MCF 10A (cell line): ENCODE measurements around the gene QSOX2. TPM values are rescaled to one million over a fixed set of nuclear protein-coding genes. Genes with fewer than 3 reads are reported as not detected.

Experiments
- BruUV-seq: library from RNA; stranded (reverse); fragments of 400-500 nt; replicated peaks from 2 replicates; lab custom pipeline; 2021; lab: Mats Ljungman, UMichigan
- CTCF ChIA-PET: fragments of 300-600 bp; sonication (Branson Sonifier 250); formaldehyde crosslinking; extraction: SDS; loops from one replicate; lab custom pipeline; 2021; ENCODE audit warnings: antibody characterized with exemption, inconsistent platforms; lab: Yijun Ruan, JAX
- POLR2A ChIA-PET: fragments of 300-600, 350-650 bp; sonication (Branson Sonifier 250); formaldehyde crosslinking; extraction: SDS; loops from one replicate; lab custom pipeline; 2020; ENCODE audit warnings: antibody characterized with exemption, inconsistent platforms; lab: Yijun Ruan, JAX
- DNase-seq: peaks from one replicate; pipeline ENCODE4 v3.0.0-alpha.2; 2018; ENCODE audit not compliant: unreplicated experiment
- H3K27ac Mint-ChIP-seq: one replicate; pipeline ENCODE4 v1.8.0; 2022; ENCODE audit warnings: mild to moderate bottlenecking, low read depth, mixed read lengths; ENCODE audit not compliant: unreplicated experiment
- H3K27me3 Mint-ChIP-seq: one replicate; pipeline ENCODE4 v1.8.0; 2022; ENCODE audit warnings: mixed read lengths; ENCODE audit not compliant: insufficient read depth, unreplicated experiment
- H3K36me3 Mint-ChIP-seq: one replicate; pipeline ENCODE4 v1.8.0; 2022; ENCODE audit warnings: mild to moderate bottlenecking, moderate library complexity, mixed read lengths; ENCODE audit not compliant: insufficient read depth, unreplicated experiment
- H3K4me1 Mint-ChIP-seq: one replicate; pipeline ENCODE4 v1.8.0; 2022; ENCODE audit warnings: mixed read lengths; ENCODE audit not compliant: insufficient read depth, unreplicated experiment
- H3K4me3 Mint-ChIP-seq: one replicate; pipeline ENCODE4 v1.8.0; 2022; ENCODE audit warnings: mild to moderate bottlenecking, moderate library complexity, mixed read lengths; ENCODE audit not compliant: unreplicated experiment
- H3K9me3 Mint-ChIP-seq: one replicate; pipeline ENCODE4 v1.8.0; 2022; ENCODE audit warnings: mixed read lengths; ENCODE audit not compliant: unreplicated experiment
- intact Hi-C: fragments of 100-400 bp; cut with micrococcal nuclease; formaldehyde crosslinking; loops from 2 replicates; pipeline ENCODE4 v1.14.1; 2022
- total RNA-seq: library from RNA; stranded (reverse); gene quantifications from 2 replicates; pipeline ENCODE4 v1.2.3, GENCODE V29; 2022
- TF ChIP-seq, protein P1 (sequence below): fragments of 200-600 bp; IDR thresholded peaks from one replicate; pipeline ENCODE4 v1.8.0; 2022; ENCODE audit warnings: antibody characterized with exemption, mild to moderate bottlenecking; ENCODE audit not compliant: unreplicated experiment

The QSOX2 gene
- total RNA-seq, 1 experiment from 2014 or later: 27.7 TPM

DNA sequence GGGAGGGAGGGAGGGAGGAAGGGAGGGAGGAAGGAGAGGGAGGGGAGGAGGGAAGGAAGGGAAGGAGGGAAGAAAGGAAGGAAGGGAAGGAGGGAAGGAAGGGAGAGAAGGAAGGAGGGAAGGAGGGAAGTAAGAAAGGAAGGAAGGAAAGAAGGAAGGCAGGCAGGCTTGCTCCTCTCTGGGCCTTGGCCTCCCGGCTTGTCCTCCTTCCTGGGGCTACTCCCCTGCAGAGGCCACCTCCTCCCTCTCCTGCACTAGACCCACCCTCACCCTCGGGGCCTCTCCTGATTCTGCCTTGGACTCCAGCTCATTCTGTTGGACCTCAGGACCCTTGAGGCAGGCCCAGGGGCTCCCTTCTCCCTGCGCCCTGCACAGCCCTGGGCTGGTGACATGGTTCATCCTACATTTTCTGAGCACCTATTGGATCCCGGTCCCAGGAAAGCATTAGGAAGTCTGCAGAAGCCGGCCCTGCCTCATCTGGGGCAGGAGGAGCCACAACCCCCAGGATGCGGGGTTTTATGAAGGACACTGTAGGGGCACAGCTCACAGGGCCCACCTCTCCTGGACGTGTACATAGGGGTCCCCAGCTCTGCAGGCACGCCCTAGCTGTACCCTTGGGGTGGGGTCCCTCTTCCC is 63.7 kb downstream of the QSOX2 start:
- BruUV-seq: no TSS peak
- intact Hi-C loops: no loop called here
- Mint-ChIP-seq H3K36me3 (no peaks in the 10 kb centered on the region), H3K27me3 (peaks cover 38% of the 10 kb centered on the region), H3K4me1 (no peaks in the 10 kb centered on the region), H3K4me3 (no peak overlapping the region), H3K9me3 (no peaks in the 10 kb centered on the region), H3K27ac (no peak overlapping the region)
- TF ChIP-seq, protein P1, sequence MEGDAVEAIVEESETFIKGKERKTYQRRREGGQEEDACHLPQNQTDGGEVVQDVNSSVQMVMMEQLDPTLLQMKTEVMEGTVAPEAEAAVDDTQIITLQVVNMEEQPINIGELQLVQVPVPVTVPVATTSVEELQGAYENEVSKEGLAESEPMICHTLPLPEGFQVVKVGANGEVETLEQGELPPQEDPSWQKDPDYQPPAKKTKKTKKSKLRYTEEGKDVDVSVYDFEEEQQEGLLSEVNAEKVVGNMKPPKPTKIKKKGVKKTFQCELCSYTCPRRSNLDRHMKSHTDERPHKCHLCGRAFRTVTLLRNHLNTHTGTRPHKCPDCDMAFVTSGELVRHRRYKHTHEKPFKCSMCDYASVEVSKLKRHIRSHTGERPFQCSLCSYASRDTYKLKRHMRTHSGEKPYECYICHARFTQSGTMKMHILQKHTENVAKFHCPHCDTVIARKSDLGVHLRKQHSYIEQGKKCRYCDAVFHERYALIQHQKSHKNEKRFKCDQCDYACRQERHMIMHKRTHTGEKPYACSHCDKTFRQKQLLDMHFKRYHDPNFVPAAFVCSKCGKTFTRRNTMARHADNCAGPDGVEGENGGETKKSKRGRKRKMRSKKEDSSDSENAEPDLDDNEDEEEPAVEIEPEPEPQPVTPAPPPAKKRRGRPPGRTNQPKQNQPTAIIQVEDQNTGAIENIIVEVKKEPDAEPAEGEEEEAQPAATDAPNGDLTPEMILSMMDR: no peak
- POLR2A ChIA-PET: no interaction called here
- CTCF ChIA-PET: interaction anchor here (0.6 kb wide), 1 partner anchor 215 kb away, joined by 3 read pairs; no protein-coding TSS in a partner anchor
- no peak for DNase-seq

DNA sequence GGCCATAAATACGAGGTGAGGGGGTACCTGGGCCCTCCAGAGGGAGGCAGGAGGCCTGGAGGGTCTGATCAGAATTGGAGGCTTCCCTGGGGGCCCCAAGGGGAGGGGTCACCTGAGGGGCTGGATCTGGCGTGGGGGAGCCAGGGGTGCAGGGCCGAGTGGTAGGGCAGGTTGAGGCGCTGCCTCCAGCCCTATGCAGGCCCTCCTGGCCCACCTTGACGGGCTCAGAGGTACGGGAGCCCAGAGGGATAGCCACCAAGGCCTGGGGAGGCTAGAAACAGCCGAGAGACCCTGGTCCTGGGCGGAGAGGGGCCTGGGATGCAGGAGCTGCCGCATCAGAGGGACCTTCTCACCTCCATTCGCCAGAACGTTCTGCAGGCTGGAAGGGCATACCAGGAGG is 65.0 kb downstream of the QSOX2 start:
- BruUV-seq: no TSS peak
- Mint-ChIP-seq H3K9me3 (no peaks in the 10 kb centered on the region), H3K36me3 (no peaks in the 10 kb centered on the region), H3K4me1 (no peaks in the 10 kb centered on the region), H3K27ac (no peak overlapping the region), H3K4me3 (no peak overlapping the region), H3K27me3 (peaks cover 33% of the 10 kb centered on the region)
- intact Hi-C loops: no loop called here
- TF ChIP-seq, protein P1: no peak
- DNase-seq: no peak
- ChIA-PET POLR2A (no interaction called here), CTCF (no interaction called here)

DNA sequence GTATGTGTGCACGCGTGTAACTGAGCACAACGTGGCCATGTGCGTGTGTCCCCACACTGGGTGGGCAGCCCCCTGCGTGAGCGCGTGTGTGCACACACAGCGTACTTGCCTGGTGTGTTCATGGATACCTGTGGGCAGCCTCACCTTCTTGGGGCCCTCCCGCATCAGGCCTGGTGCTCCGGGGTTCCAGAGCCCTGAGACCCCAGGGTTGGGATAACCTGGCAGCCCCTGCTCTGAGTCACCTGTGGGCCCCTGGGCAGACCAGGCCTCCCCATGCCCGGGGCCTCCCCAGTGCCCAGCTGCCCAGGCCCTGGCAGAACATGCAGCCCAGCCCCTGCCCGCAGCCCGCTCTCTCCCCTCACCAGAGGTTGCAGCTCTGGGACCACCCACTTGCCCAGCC is 65.9 kb downstream of the QSOX2 start:
- CTCF ChIA-PET: interaction anchor here (0.6 kb wide), 1 partner anchor 88 kb away, joined by 4 read pairs; no protein-coding TSS in a partner anchor
- Mint-ChIP-seq H3K36me3 (no peaks in the 10 kb centered on the region), H3K27ac (no peak overlapping the region), H3K4me3 (no peak overlapping the region), H3K4me1 (no peaks in the 10 kb centered on the region), H3K9me3 (no peaks in the 10 kb centered on the region), H3K27me3 (peaks cover 25% of the 10 kb centered on the region)
- DNase-seq: no peak
- TF ChIP-seq, protein P1: no peak
- POLR2A ChIA-PET: no interaction called here
- no TSS peak for BruUV-seq
- intact Hi-C loops: no loop called here

DNA sequence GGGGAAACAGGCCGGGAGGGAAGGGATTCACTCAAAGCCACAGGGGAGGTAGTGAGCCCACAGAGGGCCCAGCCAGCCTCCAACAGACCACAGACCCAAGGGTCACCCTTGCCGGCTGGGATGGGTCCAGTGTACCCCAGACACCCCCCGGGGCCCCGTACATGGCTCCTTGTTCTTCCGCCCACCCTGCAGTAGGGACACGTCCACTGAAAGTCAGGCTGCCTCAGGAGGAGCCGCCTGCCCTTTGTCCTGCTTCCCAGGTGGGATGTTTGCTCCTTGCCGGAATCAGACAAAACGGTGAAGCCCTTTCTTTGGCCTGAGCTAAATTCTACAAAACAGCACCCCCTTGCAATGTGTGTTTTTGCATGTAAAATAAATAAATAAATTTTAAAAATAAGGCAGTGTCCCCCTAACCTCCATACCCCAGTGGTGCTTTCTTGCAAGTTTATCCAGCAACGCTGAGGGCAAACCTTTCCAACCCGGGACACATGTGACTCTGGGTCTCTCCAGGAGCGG is 66.5 kb downstream of the QSOX2 start:
- intact Hi-C loops: no loop called here
- POLR2A ChIA-PET: interaction anchor here (0.7 kb wide), 1 partner anchor 611 kb away, joined by 3 read pairs; no protein-coding TSS in a partner anchor
- Mint-ChIP-seq H3K27ac (no peak overlapping the region), H3K9me3 (no peaks in the 10 kb centered on the region), H3K4me1 (no peaks in the 10 kb centered on the region), H3K4me3 (no peak overlapping the region), H3K36me3 (no peaks in the 10 kb centered on the region), H3K27me3 (peaks cover 19% of the 10 kb centered on the region)
- DNase-seq: no peak
- CTCF ChIA-PET: interaction anchor here (0.6 to 1.0 kb wide), 3 partner anchors 9 to 88 kb away, joined by 3 to 4 read pairs (median 4); no protein-coding TSS in a partner anchor
- TF ChIP-seq, protein P1: no peak
- BruUV-seq: no TSS peak
